ENCODE results near the gene CAMTA1.

CAMTA1 gene

DNA sequence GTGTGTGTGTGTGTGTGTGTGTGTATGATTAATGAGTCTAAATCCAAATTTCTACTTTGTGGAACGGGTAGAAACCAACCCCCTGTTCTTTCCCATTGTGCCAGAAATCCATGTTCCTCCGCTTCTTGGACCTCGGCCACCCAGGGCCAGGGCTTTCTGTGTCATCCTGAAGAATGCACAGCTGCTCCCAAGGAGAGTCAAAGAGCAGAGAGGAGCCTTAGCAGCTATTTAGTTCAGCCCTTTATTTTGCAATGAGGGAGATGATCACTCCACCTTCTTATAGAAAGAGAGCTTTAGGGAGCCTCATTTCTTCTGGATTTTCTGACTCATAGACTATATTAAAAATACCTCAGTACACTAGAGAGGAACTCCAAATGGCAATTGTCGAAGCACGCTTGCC is 496.6 kb downstream of the CAMTA1 start:
- DNase-seq (ENCODE audit: low read depth in 2 of 2): no peak

DNA sequence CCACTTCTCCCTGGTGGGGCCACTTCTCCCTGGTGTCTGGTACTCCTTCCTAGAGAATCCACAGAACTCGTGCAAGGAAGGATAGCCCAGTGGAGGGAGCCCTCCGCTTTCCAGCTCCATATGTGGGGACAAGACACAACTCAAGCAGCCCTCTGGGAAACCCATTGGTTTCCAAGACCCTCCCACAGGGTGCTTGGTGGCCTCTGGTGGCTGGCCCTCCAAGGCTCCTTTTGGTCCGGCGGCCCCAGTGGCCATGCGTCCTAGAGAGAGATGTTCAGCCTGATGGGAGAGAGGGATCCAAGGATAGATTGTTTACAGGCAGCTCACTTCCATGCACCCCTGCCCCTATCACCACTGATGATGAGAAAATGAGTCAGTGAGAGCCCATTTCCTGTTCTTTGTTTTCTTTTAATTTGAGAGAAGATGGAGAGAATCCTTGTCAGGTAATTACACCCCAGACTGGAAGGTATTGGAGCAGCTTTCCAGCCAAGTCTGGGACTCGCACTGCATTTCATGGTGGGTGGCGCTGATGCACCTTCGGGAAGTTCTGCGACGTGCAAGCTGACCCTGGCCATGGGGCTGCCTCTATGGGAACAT is 499.7 kb downstream of the CAMTA1 start:
- DNase-seq (ENCODE audit: low read depth in 2 of 2): no peak

DNA sequence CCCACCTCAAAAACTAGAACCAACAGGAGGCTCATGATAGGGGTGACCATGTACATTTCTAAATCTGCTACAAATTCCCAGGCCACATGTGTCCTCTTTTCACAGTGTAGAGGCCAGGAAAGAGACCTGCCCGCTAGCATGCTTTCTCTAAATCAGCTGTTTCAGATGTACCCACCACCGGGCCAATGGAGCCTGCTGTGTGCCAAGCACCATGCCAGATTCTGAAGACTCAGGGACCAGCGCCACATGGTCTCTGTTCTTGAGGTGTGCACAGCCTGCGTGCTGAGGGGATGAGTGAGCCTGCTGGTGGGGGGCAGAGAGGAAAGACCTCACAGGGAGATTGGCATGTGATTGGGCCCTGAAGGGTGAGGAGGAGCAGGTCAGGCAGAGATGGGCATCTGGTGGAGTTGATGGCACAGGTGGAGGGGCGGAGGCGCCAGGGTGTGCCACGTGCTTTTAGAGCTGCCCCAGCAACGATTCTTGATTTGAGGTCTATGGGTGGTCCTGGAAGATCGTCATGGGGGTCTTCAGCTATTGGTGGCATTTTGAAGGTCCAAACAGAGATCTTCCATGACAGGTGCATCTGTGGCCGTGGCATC is 500.7 kb downstream of the CAMTA1 start:
- no peak for DNase-seq (ENCODE audit: low read depth in 2 of 2)

DNA sequence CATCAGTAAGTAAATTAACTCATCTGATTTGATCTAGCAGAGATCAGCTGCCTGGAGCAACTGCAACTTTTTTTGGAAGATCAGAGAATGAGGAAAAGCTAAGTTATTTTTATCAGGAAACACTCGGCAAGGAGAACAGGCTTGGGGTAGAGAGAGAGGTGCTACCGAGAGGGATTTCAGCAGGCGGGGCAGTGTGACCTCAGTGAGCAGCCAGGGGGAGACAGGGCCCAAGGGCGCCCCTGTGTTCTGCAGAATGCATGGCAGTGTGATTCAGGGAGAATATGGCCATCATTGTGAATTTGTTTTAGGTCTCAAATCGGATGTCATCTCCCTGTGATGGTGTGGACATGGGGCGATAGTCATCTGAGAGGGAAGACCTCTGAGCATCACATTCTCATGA is 501.8 kb downstream of the CAMTA1 start:
- no peak for DNase-seq (ENCODE audit: low read depth in 2 of 2)

DNA sequence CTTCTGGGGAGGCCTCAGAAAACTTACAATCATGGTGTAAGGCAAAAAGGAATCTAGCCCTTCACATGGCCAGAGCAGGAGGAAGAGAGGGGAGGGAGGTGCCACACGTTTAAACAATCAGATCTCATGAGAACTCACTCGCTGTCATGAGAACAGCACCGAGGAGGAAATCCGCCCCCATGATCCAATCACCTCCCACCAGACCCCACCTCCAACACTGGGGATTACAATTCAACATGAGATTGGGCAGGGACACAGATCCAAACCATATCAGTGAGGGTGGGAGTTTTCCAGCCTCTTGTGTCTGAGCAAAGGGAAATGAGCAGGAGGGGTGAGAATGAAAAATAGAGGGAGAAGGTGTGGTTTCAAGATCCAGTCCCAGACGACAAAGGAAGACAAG is 503.7 kb downstream of the CAMTA1 start:
- DNase-seq (ENCODE audit: low read depth in 2 of 2): no peak

DNA sequence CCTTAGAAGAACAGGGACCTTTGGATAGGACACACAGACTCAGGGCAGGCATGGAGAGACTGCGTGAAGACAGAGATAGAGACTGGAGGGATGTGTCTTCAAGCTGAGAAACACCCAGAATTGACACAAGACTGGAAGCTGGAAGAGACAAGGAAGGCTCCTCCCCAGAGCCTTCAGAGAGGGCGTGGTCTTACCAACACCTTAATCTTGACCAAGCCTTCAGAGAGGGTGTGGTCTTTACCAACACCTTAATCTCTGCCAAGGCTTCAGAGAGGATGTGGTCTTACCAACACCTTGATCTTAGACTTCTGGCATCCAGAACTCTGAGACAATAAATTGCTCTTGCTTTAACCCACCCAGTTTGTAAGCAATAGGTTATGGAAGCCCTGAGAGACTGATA is 504.4 kb downstream of the CAMTA1 start:
- DNase-seq (ENCODE audit: low read depth in 2 of 2): no peak

DNA sequence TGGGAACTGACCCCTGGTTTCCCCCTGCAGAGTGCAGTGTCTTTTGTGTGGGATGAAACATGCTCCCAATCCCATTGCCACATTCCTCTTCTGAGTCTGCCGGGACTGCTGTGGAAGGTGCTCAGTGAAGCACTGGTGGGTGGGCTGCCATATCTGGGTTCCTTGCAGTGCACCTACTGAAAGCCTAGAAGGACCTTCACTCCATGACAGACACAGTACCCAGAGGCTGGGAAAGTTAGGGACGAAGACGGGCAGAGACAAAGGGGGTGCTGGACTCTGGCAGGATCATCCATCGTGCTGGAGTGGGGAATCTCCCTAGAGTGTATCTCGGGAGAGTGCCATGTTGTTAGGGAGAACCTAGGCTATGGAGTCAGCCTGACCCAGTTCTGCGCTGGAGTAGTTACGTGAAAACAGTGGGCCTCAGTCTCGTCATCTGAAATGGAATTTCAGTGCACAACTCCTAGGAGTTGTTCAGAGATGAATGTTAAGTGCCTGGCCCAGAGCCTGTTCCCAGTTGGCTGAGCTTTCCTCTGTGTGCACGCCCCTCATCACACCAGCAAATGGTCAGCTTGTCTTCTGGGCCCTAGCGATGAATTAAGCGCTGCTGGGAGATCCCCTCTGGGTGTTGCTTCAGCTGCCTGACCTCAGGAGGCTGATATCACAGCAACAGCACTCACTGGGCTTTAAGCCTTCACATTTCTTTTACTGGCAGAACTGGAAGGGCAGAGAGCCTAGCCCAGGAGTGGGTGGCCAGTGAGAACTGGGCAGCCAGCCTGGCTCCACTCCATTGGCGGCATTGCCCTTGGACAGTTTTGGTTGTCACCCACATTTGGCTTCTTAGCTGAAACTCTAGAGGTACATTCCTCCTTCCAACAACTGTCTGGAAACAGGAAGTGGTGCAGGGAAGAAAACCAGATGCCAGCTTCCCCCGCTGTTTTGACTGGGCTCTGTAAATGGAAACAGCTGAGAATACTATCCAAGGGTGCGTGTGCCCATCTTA is 506.0 kb downstream of the CAMTA1 start:
- no peak for DNase-seq (ENCODE audit: low read depth in 2 of 2)

DNA sequence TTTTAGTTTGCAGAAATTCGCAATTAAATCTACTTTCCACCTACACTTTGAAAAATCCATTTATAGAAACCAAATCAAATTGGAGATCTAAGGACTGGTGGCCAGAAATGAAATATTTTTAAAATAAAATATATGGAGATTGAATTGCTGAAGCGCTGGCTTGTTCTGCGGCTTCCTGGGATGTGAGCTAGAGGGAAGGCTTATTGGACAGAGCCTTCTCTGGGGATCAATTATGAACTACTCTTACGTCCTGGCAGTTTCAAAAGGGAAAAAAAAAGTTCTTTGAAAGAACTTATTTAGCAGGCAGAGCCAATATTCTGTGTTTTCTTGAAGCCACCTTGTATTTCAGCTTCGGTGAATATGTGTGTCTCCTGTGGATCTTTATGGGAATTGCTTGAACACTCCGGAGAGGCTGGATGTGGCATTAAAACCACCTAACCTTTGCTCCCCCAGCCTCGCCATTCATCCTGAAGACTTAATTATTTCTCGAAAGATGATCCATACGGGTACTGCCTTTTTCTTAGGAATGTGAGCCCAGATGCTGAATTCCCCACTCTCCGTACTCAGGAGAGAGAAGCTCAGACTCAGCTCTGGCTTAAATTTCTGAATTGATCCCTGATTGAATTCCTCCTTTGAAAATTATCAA is 506.9 kb downstream of the CAMTA1 start:
- DNase-seq (ENCODE audit: low read depth in 2 of 2): no peak

DNA sequence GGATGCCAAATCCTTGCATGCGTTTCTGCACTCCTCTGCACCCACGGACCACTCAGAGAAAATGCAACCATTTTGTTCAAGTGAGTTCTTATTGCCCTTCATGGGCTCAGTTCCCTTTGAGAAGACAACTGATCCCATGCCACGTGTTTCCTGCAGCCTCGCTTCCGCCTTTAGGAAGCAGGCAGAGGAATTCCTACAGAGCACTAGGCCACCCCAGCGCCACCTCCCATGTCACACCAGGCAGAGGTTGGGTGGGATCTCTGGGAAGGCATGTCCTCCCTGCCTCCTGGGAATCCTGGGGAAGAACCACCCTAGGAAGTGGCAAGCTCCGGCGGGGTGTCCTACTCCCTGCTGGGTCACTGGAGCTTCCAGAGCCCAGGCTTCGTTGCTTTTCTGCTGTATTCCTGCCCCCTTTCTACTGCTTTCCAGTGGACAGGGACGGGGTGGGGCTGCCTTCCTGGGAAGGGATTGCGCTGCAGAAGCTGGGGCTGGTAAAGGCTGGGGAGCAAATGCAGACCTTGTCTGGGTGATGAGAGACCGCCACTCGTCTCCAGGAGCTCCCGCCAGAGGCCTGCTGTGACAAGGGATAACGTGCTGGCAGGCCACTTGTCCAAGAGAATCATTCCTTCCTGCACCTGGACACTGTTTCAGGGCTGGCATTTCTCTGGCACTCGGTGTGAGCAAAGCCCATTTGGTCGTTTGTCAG is 507.6 kb downstream of the CAMTA1 start:
- DNase-seq (ENCODE audit: low read depth in 2 of 2): no peak

DNA sequence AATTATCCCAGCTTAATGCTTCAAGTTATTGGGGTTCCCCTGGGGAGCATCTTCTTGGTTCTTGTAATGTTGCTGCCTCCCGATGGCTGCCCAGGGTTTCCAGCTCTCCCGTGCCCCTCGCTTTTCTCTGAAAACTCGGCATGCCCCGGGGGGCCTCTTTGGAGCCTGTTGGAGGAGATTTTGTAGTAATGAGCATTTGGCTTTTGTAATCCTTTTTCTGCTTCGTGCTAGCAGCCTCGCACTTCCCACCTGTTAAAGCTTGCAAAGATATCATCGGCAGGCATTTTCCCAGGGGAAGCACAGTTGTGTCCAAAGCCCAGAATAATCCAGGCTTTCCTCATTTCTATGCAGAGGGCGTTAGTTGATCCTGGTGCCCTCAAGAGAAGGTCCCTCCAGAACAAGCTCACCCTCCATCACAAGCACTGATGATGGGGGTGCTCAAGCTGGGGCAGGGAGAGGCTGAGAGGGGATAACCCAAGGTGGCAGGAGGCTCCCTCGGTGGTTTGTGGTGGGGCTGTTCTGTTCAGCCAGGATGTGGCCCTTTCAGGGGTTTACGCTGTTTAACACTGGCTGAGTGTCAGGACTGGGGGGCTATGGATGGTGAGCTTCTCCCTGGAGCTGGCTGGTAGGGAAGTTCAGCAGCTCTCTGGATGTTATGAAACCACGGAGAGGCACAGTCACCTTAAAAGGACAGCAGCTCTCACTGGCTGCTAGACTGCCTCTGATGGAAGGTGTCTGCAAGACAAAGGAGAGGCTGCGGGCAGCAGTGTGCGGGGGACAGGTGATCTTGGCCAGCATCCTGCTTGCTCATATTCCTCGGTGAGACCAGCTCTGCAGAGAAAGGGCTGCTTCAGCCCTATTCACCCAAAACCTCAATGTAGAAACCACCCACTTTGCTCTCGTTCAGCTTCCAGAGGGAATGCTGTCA is 508.7 kb downstream of the CAMTA1 start:
- no peak for DNase-seq (ENCODE audit: low read depth in 2 of 2)

DNA sequence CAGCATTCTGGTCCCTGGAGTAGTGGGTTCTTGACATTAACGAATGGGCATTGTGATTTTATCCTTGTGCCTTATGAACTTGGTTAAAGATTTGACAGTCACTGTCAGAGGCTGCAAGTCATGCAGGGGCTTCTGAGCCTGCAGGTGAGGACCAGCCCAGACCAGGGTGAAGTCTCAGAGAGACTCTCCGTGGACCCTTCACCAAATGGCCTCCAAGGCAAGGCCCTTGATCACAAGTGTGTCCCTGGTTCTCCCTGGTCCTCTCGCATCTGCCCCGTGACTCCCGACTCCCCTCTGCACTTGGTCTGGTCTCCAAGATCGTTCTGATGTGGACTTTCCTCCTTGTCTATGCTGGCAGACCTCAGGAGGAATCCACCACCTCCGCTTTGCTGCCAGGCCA is 509.4 kb downstream of the CAMTA1 start:
- DNase-seq (ENCODE audit: low read depth in 2 of 2): no peak

DNA sequence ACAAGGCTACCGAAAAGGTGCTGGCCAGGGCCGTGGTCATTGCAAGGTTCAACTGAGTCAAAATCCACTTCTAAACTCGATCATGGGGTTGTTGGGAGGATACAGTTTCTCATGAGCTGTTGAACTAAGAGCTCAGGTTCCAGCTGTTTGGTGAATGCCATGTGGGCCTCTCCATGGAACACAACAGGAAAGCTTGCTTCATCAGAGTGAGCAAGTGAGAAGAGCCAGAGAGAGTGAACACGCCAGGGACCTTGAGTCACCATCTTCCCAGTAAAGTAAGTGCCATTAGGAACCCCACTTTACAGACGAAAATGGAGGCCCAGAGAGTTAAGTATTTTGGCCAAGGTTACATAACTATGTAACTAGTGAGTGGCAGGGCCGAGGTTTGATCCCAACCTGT is 510.7 kb downstream of the CAMTA1 start:
- no peak for DNase-seq (ENCODE audit: low read depth in 2 of 2)

DNA sequence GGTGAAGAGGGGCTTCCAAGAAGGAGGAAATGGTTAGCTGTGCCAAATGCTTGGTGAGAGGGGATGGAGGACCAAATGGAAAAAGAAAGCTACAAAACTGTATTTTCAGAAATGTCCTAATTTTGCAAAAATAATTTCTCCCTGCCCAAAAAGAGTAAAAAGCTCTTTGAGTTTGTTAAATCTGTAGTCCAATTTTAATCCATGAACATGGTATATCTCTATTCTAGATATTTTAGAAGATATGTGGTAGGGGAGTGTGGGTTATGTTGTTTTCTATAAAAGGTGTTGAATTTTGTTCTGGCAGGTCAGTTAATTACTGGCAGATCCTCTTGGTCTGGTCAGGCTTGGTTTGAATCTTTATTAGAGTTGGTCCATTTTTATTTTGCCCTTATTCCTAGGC is 511.7 kb downstream of the CAMTA1 start:
- no peak for DNase-seq (ENCODE audit: low read depth in 2 of 2)

DNA sequence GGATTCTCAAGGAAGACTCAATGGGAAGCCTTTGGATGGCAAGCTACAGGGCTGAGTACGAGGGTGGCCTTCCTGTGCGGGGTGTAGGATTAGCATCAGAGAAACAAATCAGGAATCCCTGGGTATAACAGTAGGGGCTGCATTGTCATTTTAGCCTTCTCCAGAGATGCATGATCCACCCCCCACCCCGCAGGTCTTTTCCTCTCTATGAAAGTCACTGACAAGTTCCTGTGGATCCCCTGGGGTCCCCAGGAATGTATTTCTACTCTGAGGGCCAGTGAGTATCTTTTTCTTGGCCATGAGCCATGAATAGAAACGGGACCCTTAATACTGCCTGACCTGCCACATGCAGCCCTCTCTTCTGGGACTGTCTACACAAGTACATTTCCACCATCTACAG is 512.9 kb downstream of the CAMTA1 start:
- no peak for DNase-seq (ENCODE audit: low read depth in 2 of 2)

DNA sequence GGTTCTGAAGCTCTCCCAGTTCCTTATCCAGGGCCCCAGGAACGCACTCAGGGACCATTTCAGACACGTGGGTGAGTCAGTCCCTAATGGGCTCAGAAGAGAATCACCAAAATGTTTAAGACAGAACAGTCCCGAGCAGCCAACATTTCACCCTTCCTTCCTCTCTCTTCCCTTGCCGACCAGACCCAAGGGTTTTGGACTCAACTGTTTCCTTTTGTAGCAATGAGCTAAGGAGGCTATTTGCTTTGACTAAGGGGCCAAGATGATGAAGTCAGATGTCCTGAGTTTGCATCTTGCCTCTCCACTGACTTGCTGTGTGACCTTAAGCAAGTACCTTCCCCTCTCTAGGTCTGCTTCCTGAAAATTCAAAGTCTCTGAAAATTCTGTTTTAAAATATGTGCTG is 513.5 kb downstream of the CAMTA1 start:
- no peak for DNase-seq (ENCODE audit: low read depth in 2 of 2)

DNA sequence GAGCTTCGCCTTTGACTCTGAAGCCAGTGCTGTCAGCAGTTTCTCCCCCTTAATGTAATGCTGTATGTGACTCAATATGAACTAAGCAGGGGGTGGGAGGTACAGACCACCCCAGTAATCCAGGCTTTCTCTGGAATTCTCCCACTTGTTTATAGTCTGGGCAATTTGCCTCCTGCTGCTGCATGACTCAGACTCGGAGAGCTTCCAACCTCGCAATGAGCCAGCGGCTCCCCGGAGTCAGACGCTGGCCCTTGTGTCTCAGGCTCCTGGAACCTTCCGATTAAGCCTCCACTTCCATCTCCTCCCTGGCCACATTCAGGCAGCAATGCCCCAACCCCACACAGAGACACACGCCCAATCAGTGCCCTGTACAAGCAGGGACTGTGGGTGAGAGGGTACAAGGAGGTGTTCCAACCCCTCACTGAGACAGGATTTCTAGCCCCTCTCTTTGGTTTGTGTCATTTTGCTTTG is 514.1 kb downstream of the CAMTA1 start:
- DNase-seq (ENCODE audit: low read depth in 2 of 2): no peak

DNA sequence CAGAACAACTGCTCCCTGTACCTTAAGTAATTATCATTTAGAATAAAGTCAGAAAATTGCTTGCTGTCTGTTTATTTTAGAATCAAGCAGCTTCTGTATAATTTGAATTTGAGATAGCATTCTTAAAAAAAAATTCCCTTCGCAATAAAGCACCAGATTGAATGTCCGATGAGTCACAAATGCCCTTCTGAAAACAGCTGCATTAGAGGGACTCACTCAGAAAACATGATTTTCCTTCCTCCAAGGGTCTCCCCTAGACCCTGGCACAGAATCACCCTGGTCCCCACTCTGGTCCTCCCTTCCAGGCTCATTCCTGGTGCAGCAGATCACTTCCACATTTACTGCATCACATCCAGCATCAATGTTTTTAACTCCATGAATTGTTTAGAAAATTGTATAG is 514.7 kb downstream of the CAMTA1 start:
- no peak for DNase-seq (ENCODE audit: low read depth in 2 of 2)

DNA sequence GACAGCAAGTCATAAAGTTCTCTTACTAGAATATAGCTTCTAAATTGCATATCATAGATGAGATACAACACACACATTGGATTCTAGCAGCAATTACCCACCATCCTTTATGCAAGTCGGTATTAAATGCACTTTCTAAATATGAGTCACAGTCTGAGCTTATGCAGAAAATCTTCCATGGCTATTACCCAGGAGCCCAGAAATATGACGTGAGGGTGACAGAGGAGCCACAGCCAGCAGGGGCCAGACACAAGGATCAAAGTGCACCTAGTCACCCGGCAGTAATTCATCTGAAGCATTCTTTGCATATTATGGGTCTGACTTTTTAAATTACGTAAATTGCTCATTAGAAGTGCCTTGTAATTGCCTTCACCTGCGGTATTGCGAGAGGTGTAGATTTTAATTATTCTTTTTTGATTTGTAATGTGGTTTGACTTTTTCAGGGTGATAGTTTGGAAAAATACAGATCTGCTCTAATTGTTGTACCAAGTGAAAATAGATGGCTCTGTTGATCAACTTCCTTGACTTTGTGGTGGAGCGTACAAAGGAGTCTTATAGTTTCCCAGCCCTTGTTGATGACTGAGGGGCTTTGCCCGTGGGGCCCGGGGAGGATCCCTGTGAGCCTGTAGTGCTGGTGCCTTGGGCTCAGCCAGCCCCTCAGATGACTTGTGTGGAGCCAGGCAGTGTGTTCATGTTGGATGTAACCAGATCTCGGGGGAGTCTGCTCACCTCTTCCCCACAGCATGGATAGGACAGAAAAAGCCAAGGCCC is 515.8 kb downstream of the CAMTA1 start:
- no peak for DNase-seq (ENCODE audit: low read depth in 2 of 2)

DNA sequence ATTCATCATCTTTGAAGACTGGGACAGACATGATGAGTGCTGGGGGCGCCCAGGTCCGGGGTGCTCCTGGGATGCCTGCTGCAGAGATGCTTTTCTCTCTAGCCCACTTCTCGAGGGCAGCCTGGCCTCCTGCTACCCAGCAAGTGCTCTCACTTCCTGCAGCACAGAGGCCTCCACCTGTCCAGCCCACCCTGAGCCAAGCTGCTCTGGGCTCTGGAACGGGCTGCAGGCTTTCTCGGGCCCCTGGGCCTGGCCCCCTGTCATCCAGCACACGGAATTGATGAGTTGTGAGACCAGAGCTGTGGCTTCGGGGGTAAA is 516.4 kb downstream of the CAMTA1 start:
- no peak for DNase-seq (ENCODE audit: low read depth in 2 of 2)

DNA sequence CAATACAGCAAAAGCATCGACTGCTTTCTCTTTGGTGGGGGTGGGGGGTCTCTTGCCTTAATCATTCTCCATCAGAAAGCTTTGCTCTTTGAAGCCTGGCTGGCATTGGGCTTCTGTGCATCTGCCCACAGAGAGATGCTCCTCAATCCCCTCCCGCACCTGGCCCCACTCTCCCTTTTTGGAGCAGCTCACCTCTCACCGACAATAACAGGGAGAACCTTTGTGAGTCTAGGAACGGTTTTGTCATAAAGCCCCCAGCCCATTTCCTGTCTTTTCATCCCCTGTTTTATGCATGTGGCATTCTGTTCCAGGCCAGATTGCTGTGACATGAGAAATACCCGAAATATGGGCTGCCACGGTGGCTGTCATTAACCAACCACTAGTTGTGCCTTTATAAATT is 516.9 kb downstream of the CAMTA1 start:
- DNase-seq (ENCODE audit: low read depth in 2 of 2): no peak

All from activated CD4-positive, alpha-beta T cell treated with anti-CD3 and anti-CD28 coated beads for 24 hours (primary cell).